ENCODE results near the gene ANKRD49.

ANKRD49 gene

DNA sequence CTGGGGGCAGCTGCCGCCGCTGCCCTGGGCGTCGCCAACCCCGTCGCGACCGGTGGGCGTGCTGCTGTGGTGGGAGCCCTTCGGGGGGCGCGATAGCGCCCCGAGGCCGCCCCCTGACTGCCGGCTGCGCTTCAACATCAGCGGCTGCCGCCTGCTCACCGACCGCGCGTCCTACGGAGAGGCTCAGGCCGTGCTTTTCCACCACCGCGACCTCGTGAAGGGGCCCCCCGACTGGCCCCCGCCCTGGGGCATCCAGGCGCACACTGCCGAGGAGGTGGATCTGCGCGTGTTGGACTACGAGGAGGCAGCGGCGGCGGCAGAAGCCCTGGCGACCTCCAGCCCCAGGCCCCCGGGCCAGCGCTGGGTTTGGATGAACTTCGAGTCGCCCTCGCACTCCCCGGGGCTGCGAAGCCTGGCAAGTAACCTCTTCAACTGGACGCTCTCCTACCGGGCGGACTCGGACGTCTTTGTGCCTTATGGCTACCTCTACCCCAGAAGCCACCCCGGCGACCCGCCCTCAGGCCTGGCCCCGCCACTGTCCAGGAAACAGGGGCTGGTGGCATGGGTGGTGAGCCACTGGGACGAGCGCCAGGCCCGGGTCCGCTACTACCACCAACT is 51.0 kb downstream of the ANKRD49 start:
- no peak for DNase-seq (ENCODE audit: low read depth in 2 of 2)

DNA sequence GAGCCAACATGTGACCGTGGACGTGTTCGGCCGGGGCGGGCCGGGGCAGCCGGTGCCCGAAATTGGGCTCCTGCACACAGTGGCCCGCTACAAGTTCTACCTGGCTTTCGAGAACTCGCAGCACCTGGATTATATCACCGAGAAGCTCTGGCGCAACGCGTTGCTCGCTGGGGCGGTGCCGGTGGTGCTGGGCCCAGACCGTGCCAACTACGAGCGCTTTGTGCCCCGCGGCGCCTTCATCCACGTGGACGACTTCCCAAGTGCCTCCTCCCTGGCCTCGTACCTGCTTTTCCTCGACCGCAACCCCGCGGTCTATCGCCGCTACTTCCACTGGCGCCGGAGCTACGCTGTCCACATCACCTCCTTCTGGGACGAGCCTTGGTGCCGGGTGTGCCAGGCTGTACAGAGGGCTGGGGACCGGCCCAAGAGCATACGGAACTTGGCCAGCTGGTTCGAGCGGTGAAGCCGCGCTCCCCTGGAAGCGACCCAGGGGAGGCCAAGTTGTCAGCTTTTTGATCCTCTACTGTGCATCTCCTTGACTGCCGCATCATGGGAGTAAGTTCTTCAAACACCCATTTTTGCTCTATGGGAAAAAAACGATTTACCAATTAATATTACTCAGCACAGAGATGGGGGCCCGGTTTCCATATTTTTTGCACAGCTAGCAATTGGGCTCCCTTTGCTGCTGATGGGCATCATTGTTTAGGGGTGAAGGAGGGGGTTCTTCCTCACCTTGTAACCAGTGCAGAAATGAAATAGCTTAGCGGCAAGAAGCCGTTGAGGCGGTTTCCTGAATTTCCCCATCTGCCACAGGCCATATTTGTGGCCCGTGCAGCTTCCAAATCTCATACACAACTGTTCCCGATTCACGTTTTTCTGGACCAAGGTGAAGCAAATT is 51.7 kb downstream of the ANKRD49 start:
- no peak for DNase-seq (ENCODE audit: low read depth in 2 of 2)

DNA sequence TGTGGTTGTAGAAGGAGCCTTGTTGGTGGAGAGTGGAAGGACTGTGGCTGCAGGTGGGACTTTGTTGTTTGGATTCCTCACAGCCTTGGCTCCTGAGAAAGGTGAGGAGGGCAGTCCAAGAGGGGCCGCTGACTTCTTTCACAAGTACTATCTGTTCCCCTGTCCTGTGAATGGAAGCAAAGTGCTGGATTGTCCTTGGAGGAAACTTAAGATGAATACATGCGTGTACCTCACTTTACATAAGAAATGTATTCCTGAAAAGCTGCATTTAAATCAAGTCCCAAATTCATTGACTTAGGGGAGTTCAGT is 52.3 kb downstream of the ANKRD49 start:
- no peak for DNase-seq (ENCODE audit: low read depth in 2 of 2)

DNA sequence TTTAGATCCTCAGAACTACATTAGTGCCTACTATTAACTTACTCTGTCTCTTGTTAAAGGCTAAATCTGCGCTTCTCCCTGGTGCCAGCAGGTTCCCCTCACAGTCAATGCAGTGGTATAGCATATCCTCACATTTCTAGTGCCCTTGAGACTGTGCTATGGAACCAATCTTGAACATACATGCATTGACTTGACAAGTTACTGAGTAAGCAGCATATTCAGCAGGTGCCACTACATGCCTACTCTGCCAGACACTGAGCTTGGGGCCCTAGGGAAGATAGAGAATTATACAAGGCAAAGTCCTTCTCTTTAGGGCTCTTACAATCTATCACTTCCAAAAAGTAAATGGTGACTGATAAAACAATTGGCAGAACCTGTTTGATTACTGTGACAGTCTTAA is 53.1 kb downstream of the ANKRD49 start:
- DNase-seq (ENCODE audit: low read depth in 2 of 2): no peak

DNA sequence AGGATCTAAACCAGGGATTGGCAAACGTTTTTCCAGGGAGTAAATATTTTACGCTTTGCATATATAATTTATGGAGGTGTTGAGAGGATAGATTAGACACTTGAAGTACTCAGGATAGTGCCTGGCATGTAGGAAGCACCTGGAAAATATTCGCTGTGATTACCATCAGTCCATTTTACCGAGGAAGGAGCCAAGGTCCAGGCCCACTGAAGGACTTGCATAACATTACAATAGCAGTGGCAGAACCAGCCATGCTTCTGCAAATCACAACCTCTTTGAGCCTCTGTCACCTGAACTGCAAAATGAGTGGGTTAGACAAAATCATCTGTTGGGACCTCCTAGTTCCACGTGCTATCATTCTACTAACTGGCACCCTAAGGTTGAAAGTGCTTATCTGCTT is 55.4 kb downstream of the ANKRD49 start:
- no peak for DNase-seq (ENCODE audit: low read depth in 2 of 2)
